ENCODE results near the gene ARHGEF25.

GRCh38 chr12:57655541-57656240, 44.5 kb downstream of the ARHGEF25 start:
- TF ChIP-seq, protein P1, sequence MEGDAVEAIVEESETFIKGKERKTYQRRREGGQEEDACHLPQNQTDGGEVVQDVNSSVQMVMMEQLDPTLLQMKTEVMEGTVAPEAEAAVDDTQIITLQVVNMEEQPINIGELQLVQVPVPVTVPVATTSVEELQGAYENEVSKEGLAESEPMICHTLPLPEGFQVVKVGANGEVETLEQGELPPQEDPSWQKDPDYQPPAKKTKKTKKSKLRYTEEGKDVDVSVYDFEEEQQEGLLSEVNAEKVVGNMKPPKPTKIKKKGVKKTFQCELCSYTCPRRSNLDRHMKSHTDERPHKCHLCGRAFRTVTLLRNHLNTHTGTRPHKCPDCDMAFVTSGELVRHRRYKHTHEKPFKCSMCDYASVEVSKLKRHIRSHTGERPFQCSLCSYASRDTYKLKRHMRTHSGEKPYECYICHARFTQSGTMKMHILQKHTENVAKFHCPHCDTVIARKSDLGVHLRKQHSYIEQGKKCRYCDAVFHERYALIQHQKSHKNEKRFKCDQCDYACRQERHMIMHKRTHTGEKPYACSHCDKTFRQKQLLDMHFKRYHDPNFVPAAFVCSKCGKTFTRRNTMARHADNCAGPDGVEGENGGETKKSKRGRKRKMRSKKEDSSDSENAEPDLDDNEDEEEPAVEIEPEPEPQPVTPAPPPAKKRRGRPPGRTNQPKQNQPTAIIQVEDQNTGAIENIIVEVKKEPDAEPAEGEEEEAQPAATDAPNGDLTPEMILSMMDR (IDR thresholded peaks at IDR 0.05): no peak
- TF ChIP-seq POLR2A (IDR thresholded peaks at IDR 0.05) (no peak), POLR2AphosphoS5 (IDR thresholded peaks at IDR 0.05) (no peak), EP300 (IDR thresholded peaks at IDR 0.05) (no peak)

Measured in upper lobe of left lung (tissue), 4 donors.